PC-3 (cell line): ENCODE measurements around the gene SLC6A9. TPM values are rescaled to one million over a fixed set of nuclear protein-coding genes. Genes with fewer than 3 reads are reported as not detected.

Source experiments
- ATAC-seq: fragments of 200-7000 bp; cut with Tn5 transposase; 2 replicates; pipeline ENCODE4 v1.9.1; 2020; ENCODE audit warnings: mild to moderate bottlenecking, moderate library complexity
- BruUV-seq: library from RNA; stranded (reverse); fragments of 400-500 nt; replicated peaks from 2 replicates; lab custom pipeline; 2021; lab: Mats Ljungman, UMichigan
- CTCF ChIA-PET: fragments of 300-600 bp; sonication (Branson Sonifier 250); formaldehyde crosslinking; loops from one replicate; lab custom pipeline; 2022; ENCODE audit warnings: antibody characterized with exemption; lab: Charles Lee
- POLR2A ChIA-PET: fragments of 300-600 bp; sonication (Branson Sonifier 250); formaldehyde crosslinking; loops from one replicate; lab custom pipeline; 2022; ENCODE audit warnings: antibody characterized with exemption; ENCODE audit not compliant: unreplicated experiment; lab: Charles Lee
- DNase-seq: peaks from one replicate; pipeline ENCODE4 v3.0.0-alpha.2; 2015
- H2AFZ ChIP-seq: fragments of 300-600 bp; sonication (generic); 2 replicates; pipeline ENCODE4 v1.6.0; 2016; ENCODE audit warnings: antibody characterized with exemption, low read length
- H3F3A ChIP-seq: fragments of 300-600 bp; sonication (generic); one replicate; pipeline ENCODE4 v1.6.0; 2017; ENCODE audit warnings: antibody characterized with exemption, low read length, control low read depth, mild to moderate bottlenecking; ENCODE audit not compliant: unreplicated experiment
- H3K27ac ChIP-seq: fragments of 300-600 bp; sonication (generic); 2 replicates; pipeline ENCODE4 v1.5.1; 2016; ENCODE audit warnings: mild to moderate bottlenecking, low read length
- H3K27me3 ChIP-seq: fragments of 300-600 bp; sonication (generic); 2 replicates; pipeline ENCODE4 v1.6.1; 2016; ENCODE audit warnings: low read length, mixed read lengths
- H3K36me3 ChIP-seq: fragments of 300-600 bp; sonication (generic); 2 replicates; pipeline ENCODE4 v1.6.1; 2016; ENCODE audit warnings: low read depth, mixed run types, low read length, mixed read lengths
- H3K4me1 ChIP-seq: fragments of 300-600 bp; sonication (generic); 2 replicates; pipeline ENCODE4 v1.5.1; 2016; ENCODE audit warnings: low read length; ENCODE audit not compliant: insufficient read depth
- H3K4me2 ChIP-seq: fragments of 300-600 bp; sonication (generic); 2 replicates; pipeline ENCODE4 v1.6.0; 2016; ENCODE audit warnings: low read length
- H3K4me3 ChIP-seq: fragments of 300-600 bp; sonication (generic); 2 replicates; pipeline ENCODE4 v1.5.1; 2016; ENCODE audit warnings: mild to moderate bottlenecking, low read length, mixed read lengths
- H3K79me2 ChIP-seq: fragments of 300-600 bp; sonication (generic); 2 replicates; pipeline ENCODE4 v1.6.1; 2017; ENCODE audit warnings: low read length, mixed read lengths
- H3K9ac ChIP-seq: fragments of 300-600 bp; sonication (generic); 2 replicates; pipeline ENCODE4 v1.6.0; 2016; ENCODE audit warnings: mild to moderate bottlenecking, low read length
- H3K9me2 ChIP-seq: fragments of 300-600 bp; sonication (generic); replicated peaks from 2 replicates; pipeline ENCODE4 v1.6.1; 2016; ENCODE audit warnings: mixed run types, low read length, mixed read lengths
- H3K9me3 ChIP-seq: fragments of 300-600 bp; sonication (generic); 2 replicates; pipeline ENCODE4 v1.6.1; 2016; ENCODE audit warnings: low read length, mixed read lengths
- H4K20me1 ChIP-seq: fragments of 300-600 bp; sonication (generic); 2 replicates; pipeline ENCODE4 v1.6.1; 2016; ENCODE audit warnings: low read length, mixed read lengths
- EZH2 ChIP-seq: fragments of 300-600 bp; sonication (generic); IDR thresholded peaks from one replicate; pipeline ENCODE4 v1.6.1; 2017; ENCODE audit warnings: antibody characterized with exemption, mild to moderate bottlenecking, low read length; ENCODE audit not compliant: unreplicated experiment
- EZH2phosphoT487 ChIP-seq: fragments of 300-600 bp; sonication (generic); IDR thresholded peaks from 2 replicates; pipeline ENCODE4 v1.6.1; 2018; ENCODE audit warnings: mild to moderate bottlenecking, antibody characterized with exemption, low read length, borderline replicate concordance
- intact Hi-C: fragments of 100-400 bp; cut with micrococcal nuclease; formaldehyde crosslinking; loops from 2 replicates; pipeline ENCODE4 v1.9.0; 2023
- total RNA-seq: library from RNA; depleted of rRNA; stranded (reverse); fragments of >200 nt; gene quantifications from 2 replicates; pipeline ENCODE4 v1.2.3, GENCODE V29; 2014
- TF ChIP-seq, protein P1 (sequence below): fragments of 300-600 bp; sonication (generic); conservative IDR thresholded peaks from 2 replicates; pipeline ENCODE4 v1.5.1; 2017; ENCODE audit warnings: antibody characterized with exemption, low read depth, mild to moderate bottlenecking, low read length

Gene SLC6A9
- total RNA-seq, 1 experiment from 2014 or later, result 11.2 TPM

- CTCF ChIA-PET, result interaction anchor here (0.5 kb wide), 1 partner anchor 35 kb away, joined by 4 read pairs; no protein-coding TSS in a partner anchor
- intact Hi-C loops, result no loop called here
- no peak overlapping the region for H3K4me3 ChIP-seq
- TF ChIP-seq EZH2 (no peak), EZH2phosphoT487 (no peak)
- TF ChIP-seq, protein P1, sequence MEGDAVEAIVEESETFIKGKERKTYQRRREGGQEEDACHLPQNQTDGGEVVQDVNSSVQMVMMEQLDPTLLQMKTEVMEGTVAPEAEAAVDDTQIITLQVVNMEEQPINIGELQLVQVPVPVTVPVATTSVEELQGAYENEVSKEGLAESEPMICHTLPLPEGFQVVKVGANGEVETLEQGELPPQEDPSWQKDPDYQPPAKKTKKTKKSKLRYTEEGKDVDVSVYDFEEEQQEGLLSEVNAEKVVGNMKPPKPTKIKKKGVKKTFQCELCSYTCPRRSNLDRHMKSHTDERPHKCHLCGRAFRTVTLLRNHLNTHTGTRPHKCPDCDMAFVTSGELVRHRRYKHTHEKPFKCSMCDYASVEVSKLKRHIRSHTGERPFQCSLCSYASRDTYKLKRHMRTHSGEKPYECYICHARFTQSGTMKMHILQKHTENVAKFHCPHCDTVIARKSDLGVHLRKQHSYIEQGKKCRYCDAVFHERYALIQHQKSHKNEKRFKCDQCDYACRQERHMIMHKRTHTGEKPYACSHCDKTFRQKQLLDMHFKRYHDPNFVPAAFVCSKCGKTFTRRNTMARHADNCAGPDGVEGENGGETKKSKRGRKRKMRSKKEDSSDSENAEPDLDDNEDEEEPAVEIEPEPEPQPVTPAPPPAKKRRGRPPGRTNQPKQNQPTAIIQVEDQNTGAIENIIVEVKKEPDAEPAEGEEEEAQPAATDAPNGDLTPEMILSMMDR, result no peak
- H3F3A ChIP-seq, result no peaks in the 10 kb centered on the region
- no TSS peak for BruUV-seq
- no peaks in the 10 kb centered on the region for H3K9me3 ChIP-seq
- no peak overlapping the region for H3K27ac ChIP-seq
- H3K9ac ChIP-seq, result no peak overlapping the region
- DNase-seq (no peak), ATAC-seq (no peak)
- no peaks in the 10 kb centered on the region; the same call in 1 of the 2 replicates for H3K36me3 ChIP-seq
- no peak overlapping the region for H2AFZ ChIP-seq
- no peaks in the 10 kb centered on the region for H4K20me1 ChIP-seq
- no peaks in the 10 kb centered on the region for H3K27me3 ChIP-seq
- no peak overlapping the region for H3K4me2 ChIP-seq
- no peaks in the 10 kb centered on the region for H3K79me2 ChIP-seq
- H3K9me2 ChIP-seq, result no peaks in the 10 kb centered on the region
- peaks cover 9% of the 10 kb centered on the region for H3K4me1 ChIP-seq
- POLR2A ChIA-PET, result no interaction called here
Observed at GRCh38 chr1:44012941-44013609, 18.2 kb downstream of the SLC6A9 start.

GRCh38 chr1:44012404-44012803 lies 18.9 kb downstream of the SLC6A9 start:
- no peaks in the 10 kb centered on the region for H4K20me1 ChIP-seq
- H3K9ac ChIP-seq, result no peak overlapping the region
- ATAC-seq, result no peak
- BruUV-seq, result no TSS peak
- intact Hi-C loops, result no loop called here
- no peak overlapping the region for H3K4me2 ChIP-seq
- no peaks in the 10 kb centered on the region; the same call in 1 of the 2 replicates for H3K36me3 ChIP-seq
- no peaks in the 10 kb centered on the region for H3K9me2 ChIP-seq
- H3F3A ChIP-seq, result no peaks in the 10 kb centered on the region
- TF ChIP-seq, protein P1, result no peak
- TF ChIP-seq EZH2, result no peak
- no peak for TF ChIP-seq EZH2phosphoT487
- POLR2A ChIA-PET, result no interaction called here
- H3K27me3 ChIP-seq, result no peaks in the 10 kb centered on the region
- peak; percentile 58 for DNase-seq
- peaks cover 9% of the 10 kb centered on the region for H3K4me1 ChIP-seq
- H3K4me3 ChIP-seq, result no peak overlapping the region
- no peak overlapping the region for H2AFZ ChIP-seq
- no peak overlapping the region for H3K27ac ChIP-seq
- H3K9me3 ChIP-seq, result no peaks in the 10 kb centered on the region
- CTCF ChIA-PET, result interaction anchor here (0.5 kb wide), 1 partner anchor 36 kb away, joined by 4 read pairs; no protein-coding TSS in a partner anchor
- H3K79me2 ChIP-seq, result no peaks in the 10 kb centered on the region

GRCh38 chr1:44010935-44011471 lies 20.3 kb downstream of the SLC6A9 start:
- ATAC-seq, result no peak
- Histone ChIP-seq H3K9me2 (no peaks in the 10 kb centered on the region), H3K4me3 (no peak overlapping the region), H2AFZ (no peak overlapping the region), H3K4me1 (peaks cover 9% of the 10 kb centered on the region), H3K9me3 (no peaks in the 10 kb centered on the region), H3K27me3 (no peaks in the 10 kb centered on the region), H3K9ac (no peak overlapping the region), H4K20me1 (no peaks in the 10 kb centered on the region), H3K36me3 (no peaks in the 10 kb centered on the region; the same call in 1 of the 2 replicates), H3K27ac (no peak overlapping the region), H3F3A (no peaks in the 10 kb centered on the region), H3K4me2 (no peak overlapping the region), H3K79me2 (no peaks in the 10 kb centered on the region)
- intact Hi-C loops, result no loop called here
- ChIA-PET CTCF (no interaction called here), POLR2A (no interaction called here)
- no peak for DNase-seq
- BruUV-seq, result no TSS peak
- TF ChIP-seq EZH2phosphoT487, result no peak
- TF ChIP-seq EZH2, result no peak
- TF ChIP-seq, protein P1, result peak; percentile 27; the same call in 1 of the 2 replicates
